DOHH2 (cell line): Measurements from ENCODE around the gene TBC1D22A.

Experiments
- H3F3A ChIP-seq: fragments of 200-600 bp; sonication (generic), shearing (Covaris generic); 2 replicates; pipeline ENCODE4 v1.6.0; 2016; ENCODE audit warnings: antibody characterized with exemption, mild to moderate bottlenecking; ENCODE audit not compliant: control insufficient read depth, insufficient read depth
- H3K27ac ChIP-seq: fragments of 200-600 bp; sonication (generic); 2 replicates; pipeline ENCODE4 v1.5.1; 2014; ENCODE audit warnings: low read depth, mild to moderate bottlenecking, low read length, moderate library complexity
- H3K27me3 ChIP-seq: fragments of 200-600 bp; sonication (generic); 2 replicates; pipeline ENCODE4 v1.6.1; 2014; ENCODE audit warnings: mild to moderate bottlenecking, low read length, mixed read lengths; ENCODE audit not compliant: control insufficient read depth
- H3K36me3 ChIP-seq: fragments of 200-600 bp; sonication (generic); 2 replicates; pipeline ENCODE4 v1.6.1; 2014; ENCODE audit warnings: mild to moderate bottlenecking, low read length, moderate library complexity, mixed read lengths; ENCODE audit not compliant: control insufficient read depth
- H3K4me1 ChIP-seq: fragments of 200-600 bp; sonication (generic); 2 replicates; pipeline ENCODE4 v1.6.1; 2014; ENCODE audit warnings: mild to moderate bottlenecking, low read length, mixed read lengths; ENCODE audit not compliant: control insufficient read depth
- H3K4me2 ChIP-seq: fragments of 200-600 bp; sonication (generic); 2 replicates; pipeline ENCODE4 v1.6.0; 2014; ENCODE audit warnings: mild to moderate bottlenecking, low read length, moderate library complexity
- H3K4me3 ChIP-seq: fragments of 200-600 bp; sonication (generic); 2 replicates; pipeline ENCODE4 v1.5.1; 2014; ENCODE audit warnings: mild to moderate bottlenecking, low read length, mixed read lengths
- H3K79me2 ChIP-seq: fragments of 200-600 bp; sonication (generic); 2 replicates; pipeline ENCODE4 v1.6.1; 2014; ENCODE audit warnings: mild to moderate bottlenecking, low read length, mixed read lengths; ENCODE audit not compliant: control insufficient read depth
- H3K9me2 ChIP-seq: fragments of 200-600 bp; sonication (generic); replicated peaks from 2 replicates; pipeline ENCODE4 v1.6.1; 2014; ENCODE audit warnings: mild to moderate bottlenecking, low read length, mixed read lengths; ENCODE audit not compliant: control insufficient read depth
- H3K9me3 ChIP-seq: fragments of 200-600 bp; sonication (generic); 2 replicates; pipeline ENCODE4 v1.6.1; 2014; ENCODE audit warnings: antibody characterized with exemption, low read length, mixed read lengths; ENCODE audit not compliant: control insufficient read depth, insufficient read depth
- H4K20me1 ChIP-seq: fragments of 200-600 bp; sonication (generic); 2 replicates; pipeline ENCODE4 v1.6.0; 2014; ENCODE audit warnings: low read depth, mild to moderate bottlenecking, antibody characterized with exemption, low read length, moderate library complexity; ENCODE audit not compliant: control insufficient read depth, insufficient read depth
- EZH2phosphoT487 ChIP-seq: fragments of 200-600 bp; sonication (generic); IDR thresholded peaks from 2 replicates; pipeline ENCODE4 v1.6.1; 2017; ENCODE audit warnings: borderline replicate concordance, mild to moderate bottlenecking, antibody characterized with exemption, low read length, moderate library complexity, mixed read lengths
- TF ChIP-seq, protein P1 (sequence below): fragments of 200-600 bp; sonication (generic); IDR thresholded peaks from one replicate; pipeline ENCODE4 v1.5.1; 2014; ENCODE audit warnings: antibody characterized with exemption, mild to moderate bottlenecking, low read depth, low read length; ENCODE audit not compliant: poor library complexity, severe bottlenecking

Gene TBC1D22A

DNA sequence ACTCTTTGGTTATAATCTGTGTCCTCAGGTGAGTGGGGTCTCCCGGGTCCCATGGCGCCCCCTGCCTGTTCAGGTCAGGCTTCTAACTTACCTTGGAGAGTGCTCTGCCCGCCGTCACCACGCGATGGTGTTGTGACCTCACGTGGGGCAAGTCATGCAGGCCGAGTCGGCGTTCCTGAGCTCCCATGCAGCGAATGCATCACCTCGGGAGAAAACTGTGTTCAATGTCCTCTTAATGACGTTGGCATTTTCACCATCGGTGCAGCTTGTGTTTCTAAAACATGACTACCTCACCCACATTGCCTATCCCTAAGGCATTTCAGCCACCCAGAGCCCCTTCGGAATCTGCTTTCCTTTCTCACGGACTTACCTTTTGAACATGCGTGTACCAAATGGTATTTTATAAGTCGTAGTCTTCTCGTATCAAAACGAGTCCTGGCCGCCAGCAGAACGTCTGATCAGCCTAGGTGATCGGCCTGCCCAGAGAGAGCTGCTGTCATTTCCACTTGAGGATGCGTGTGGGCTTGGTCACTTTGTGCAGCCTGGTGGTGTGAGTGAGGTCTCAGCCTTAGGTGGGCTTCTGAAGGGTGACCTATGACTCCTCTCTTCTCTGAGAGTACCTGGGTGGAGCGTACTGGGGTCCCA lies 64.8 kb downstream of the TBC1D22A start:
- TF ChIP-seq, protein P1, sequence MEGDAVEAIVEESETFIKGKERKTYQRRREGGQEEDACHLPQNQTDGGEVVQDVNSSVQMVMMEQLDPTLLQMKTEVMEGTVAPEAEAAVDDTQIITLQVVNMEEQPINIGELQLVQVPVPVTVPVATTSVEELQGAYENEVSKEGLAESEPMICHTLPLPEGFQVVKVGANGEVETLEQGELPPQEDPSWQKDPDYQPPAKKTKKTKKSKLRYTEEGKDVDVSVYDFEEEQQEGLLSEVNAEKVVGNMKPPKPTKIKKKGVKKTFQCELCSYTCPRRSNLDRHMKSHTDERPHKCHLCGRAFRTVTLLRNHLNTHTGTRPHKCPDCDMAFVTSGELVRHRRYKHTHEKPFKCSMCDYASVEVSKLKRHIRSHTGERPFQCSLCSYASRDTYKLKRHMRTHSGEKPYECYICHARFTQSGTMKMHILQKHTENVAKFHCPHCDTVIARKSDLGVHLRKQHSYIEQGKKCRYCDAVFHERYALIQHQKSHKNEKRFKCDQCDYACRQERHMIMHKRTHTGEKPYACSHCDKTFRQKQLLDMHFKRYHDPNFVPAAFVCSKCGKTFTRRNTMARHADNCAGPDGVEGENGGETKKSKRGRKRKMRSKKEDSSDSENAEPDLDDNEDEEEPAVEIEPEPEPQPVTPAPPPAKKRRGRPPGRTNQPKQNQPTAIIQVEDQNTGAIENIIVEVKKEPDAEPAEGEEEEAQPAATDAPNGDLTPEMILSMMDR: peak; percentile 40
- TF ChIP-seq EZH2phosphoT487: no peak
- no peaks in the 10 kb centered on the region for H3K27me3 ChIP-seq
- H3K4me3 ChIP-seq: no peak overlapping the region
- H3K27ac ChIP-seq: no peak overlapping the region
- no peaks in the 10 kb centered on the region for H3K9me3 ChIP-seq
- peaks cover 74% of the 10 kb centered on the region for H3K36me3 ChIP-seq
- no peaks in the 10 kb centered on the region for H3K4me1 ChIP-seq
- H4K20me1 ChIP-seq: 0 out of 2 replicates have a peak, but pooled peaks cover 8% of the 10 kb centered on the region
- H3K9me2 ChIP-seq: no peaks in the 10 kb centered on the region
- H3K4me2 ChIP-seq: no peak overlapping the region
- no peaks in the 10 kb centered on the region for H3F3A ChIP-seq
- peaks cover 99% of the 10 kb centered on the region for H3K79me2 ChIP-seq

DNA sequence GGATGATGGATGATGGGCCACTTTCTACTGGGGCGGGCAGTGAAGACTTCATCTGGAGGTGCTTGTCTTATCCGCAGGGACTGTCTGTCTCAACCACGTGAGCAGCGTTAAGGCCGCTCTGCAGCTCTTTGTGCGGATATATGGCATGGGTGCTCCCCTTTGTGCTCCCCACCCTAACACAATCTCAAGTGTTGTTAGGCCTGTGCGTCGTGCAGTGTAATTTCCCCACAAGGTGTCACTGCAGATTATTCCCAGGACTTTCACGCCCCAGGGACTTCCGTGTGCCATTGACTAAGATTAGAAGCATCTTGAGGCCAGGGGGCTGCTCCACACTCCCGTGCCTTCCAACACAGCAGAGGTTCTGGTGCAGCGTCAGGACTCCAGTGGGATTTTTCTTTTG lies 65.3 kb downstream of the TBC1D22A start:
- TF ChIP-seq, protein P1: no peak
- no peak for TF ChIP-seq EZH2phosphoT487
- H3K4me3 ChIP-seq: no peak overlapping the region
- H3K36me3 ChIP-seq: peaks cover 70% of the 10 kb centered on the region
- 0 out of 2 replicates have a peak, but pooled peaks cover 4% of the 10 kb centered on the region for H4K20me1 ChIP-seq
- no peaks in the 10 kb centered on the region for H3K4me1 ChIP-seq
- peaks cover 1% of the 10 kb centered on the region; the same call in 1 of the 2 replicates for H3K9me3 ChIP-seq
- H3K27ac ChIP-seq: no peak overlapping the region
- no peaks in the 10 kb centered on the region for H3K27me3 ChIP-seq
- no peaks in the 10 kb centered on the region for H3F3A ChIP-seq
- no peak overlapping the region for H3K4me2 ChIP-seq
- no peaks in the 10 kb centered on the region for H3K9me2 ChIP-seq
- peaks cover 97% of the 10 kb centered on the region for H3K79me2 ChIP-seq

DNA sequence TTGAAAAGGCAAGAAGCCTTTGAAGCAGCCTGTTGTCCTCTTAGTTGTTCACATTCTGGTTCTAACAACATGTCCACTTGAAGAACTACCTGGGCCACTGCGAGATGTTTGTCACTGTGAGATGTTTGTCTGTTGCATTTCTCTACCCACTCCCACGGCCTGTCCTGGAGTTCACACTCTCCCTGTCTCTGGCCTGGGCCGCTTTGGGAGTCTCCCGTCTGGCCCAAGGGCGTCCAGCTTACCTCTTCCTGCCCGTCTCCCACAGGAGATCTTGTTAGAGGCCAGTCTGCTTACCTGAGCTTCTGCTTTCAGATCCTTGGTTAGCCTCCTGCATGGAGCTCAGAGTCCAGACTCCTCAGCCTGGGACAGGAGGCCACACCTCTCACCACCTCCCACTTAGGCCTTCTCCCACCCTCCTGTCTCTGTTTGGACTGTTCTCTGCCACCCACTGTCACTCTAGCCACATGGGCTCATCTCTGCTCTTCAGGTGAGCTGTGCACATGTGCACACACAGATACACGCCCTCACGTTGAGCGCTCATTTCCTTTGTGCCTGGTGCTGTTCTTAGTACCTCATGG lies 66.0 kb downstream of the TBC1D22A start:
- Histone ChIP-seq H3K36me3 (peaks cover 69% of the 10 kb centered on the region), H4K20me1 (no peaks in the 10 kb centered on the region), H3K4me1 (no peaks in the 10 kb centered on the region), H3K27me3 (no peaks in the 10 kb centered on the region), H3K4me2 (no peak overlapping the region), H3K9me3 (peaks cover 2% of the 10 kb centered on the region; the same call in 1 of the 2 replicates), H3K9me2 (no peaks in the 10 kb centered on the region), H3K27ac (no peak overlapping the region), H3K4me3 (no peak overlapping the region), H3F3A (no peaks in the 10 kb centered on the region), H3K79me2 (peaks cover 96% of the 10 kb centered on the region)
- no peak for TF ChIP-seq EZH2phosphoT487
- TF ChIP-seq, protein P1: no peak
